ENCODE results near the gene RNASEL. TPM values are rescaled to one million over a fixed set of nuclear protein-coding genes. Genes with fewer than 3 reads are reported as not detected.

The RNASEL gene
- total RNA-seq, 1 donor from 2014 or later = 4.2 TPM

DNA sequence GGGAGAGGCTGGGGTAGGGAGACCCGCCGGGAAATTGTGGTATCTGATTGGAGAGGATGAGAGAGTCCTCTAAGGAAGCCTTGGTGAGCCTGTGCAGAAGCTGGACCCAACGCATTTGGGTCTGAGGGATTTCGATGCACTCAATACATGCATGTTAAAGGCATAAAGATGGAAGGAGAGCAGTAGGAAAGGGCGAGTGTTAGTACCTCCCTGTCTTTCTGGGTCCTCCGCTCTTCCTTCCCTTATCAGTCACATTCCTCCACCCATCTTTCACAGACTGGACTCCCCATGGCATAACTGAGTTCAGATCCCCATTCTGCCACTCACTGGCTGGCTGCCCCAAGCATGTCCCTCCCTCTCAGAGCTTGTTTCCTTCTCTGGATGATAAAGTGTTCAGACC is 7.9 kb upstream of the RNASEL start:
- Mint-ChIP-seq H3K27me3 (peaks cover 8% of the 10 kb centered on the region), H3K4me1 (ENCODE audit: low read depth) (peaks cover 10% of the 10 kb centered on the region), H3K9me3 (ENCODE audit: low read depth) (no peaks in the 10 kb centered on the region), H3K36me3 (ENCODE audit: insufficient read depth) (no peaks in the 10 kb centered on the region), H3K27ac (no peak overlapping the region), H3K4me3 (ENCODE audit: low read depth) (no peak overlapping the region)
- DNase-seq (ENCODE audit: low spot score, unreplicated experiment) = no peak
- TF ChIP-seq, protein P1, sequence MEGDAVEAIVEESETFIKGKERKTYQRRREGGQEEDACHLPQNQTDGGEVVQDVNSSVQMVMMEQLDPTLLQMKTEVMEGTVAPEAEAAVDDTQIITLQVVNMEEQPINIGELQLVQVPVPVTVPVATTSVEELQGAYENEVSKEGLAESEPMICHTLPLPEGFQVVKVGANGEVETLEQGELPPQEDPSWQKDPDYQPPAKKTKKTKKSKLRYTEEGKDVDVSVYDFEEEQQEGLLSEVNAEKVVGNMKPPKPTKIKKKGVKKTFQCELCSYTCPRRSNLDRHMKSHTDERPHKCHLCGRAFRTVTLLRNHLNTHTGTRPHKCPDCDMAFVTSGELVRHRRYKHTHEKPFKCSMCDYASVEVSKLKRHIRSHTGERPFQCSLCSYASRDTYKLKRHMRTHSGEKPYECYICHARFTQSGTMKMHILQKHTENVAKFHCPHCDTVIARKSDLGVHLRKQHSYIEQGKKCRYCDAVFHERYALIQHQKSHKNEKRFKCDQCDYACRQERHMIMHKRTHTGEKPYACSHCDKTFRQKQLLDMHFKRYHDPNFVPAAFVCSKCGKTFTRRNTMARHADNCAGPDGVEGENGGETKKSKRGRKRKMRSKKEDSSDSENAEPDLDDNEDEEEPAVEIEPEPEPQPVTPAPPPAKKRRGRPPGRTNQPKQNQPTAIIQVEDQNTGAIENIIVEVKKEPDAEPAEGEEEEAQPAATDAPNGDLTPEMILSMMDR (IDR thresholded peaks at IDR 0.05; ENCODE audit: unreplicated experiment) = no peak

- Mint-ChIP-seq H3K27me3 (peaks cover 8% of the 10 kb centered on the region), H3K4me3 (ENCODE audit: low read depth) (no peak overlapping the region), H3K27ac (no peak overlapping the region), H3K4me1 (ENCODE audit: low read depth) (peaks cover 10% of the 10 kb centered on the region), H3K36me3 (ENCODE audit: insufficient read depth) (no peaks in the 10 kb centered on the region), H3K9me3 (ENCODE audit: low read depth) (no peaks in the 10 kb centered on the region)
- TF ChIP-seq, protein P1 (IDR thresholded peaks at IDR 0.05; ENCODE audit: unreplicated experiment) = peak; percentile 85
- peak; percentile 47 for DNase-seq (ENCODE audit: low spot score, unreplicated experiment)
Observed at GRCh38 chr1:182595641-182596240, 6.7 kb upstream of the RNASEL start.

DNA sequence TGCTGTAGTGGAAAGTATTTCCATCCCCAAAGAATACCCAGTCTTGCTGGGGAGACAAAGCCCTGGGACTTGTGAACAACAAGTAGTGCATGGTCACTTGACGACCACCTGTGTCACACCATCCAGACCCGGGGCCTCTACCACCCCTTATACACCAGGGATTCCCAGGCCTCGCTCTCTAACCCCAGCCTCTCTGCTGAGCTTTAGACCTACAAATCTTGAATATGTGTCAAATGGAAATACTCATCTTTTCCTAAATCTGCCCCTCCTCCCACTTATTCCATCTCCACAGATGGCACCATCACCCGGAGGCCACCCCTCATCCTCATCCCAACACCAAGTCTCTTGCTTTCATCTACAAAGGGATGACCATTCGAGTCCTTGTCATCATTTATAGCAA is 875 bp upstream of the RNASEL start:
- Mint-ChIP-seq H3K36me3 (ENCODE audit: insufficient read depth) (no peaks in the 10 kb centered on the region), H3K4me1 (ENCODE audit: low read depth) (peaks cover 10% of the 10 kb centered on the region), H3K27ac (no peak overlapping the region), H3K4me3 (ENCODE audit: low read depth) (peak overlapping the region; percentile 17), H3K27me3 (no peaks in the 10 kb centered on the region), H3K9me3 (ENCODE audit: low read depth) (no peaks in the 10 kb centered on the region)
- TF ChIP-seq, protein P1 (IDR thresholded peaks at IDR 0.05; ENCODE audit: unreplicated experiment) = no peak
- DNase-seq (ENCODE audit: low spot score, unreplicated experiment) = no peak

DNA sequence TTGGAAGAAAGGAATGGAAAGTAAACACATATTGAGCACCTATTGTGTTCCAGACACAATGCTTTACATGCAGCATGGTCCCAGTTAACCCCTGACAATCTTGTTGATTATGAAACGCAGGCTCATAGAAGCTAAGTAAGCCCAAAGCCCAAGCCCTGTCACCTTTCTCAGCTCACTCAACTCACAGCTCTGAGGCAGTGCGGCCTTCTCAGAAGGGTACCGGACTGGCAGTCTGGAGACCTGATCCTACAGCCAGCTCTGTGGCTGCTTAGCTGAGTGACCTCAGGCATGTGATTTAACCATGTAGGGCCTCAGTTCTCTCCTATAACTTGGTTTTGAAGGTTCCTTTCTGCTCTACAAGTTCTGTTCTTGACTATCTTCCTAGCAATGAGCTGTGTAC is 464 bp upstream of the RNASEL start:
- Mint-ChIP-seq H3K27ac (no peak overlapping the region), H3K4me1 (ENCODE audit: low read depth) (peaks cover 10% of the 10 kb centered on the region), H3K36me3 (ENCODE audit: insufficient read depth) (no peaks in the 10 kb centered on the region), H3K4me3 (ENCODE audit: low read depth) (peak overlapping the region; percentile 95), H3K27me3 (no peaks in the 10 kb centered on the region), H3K9me3 (ENCODE audit: low read depth) (no peaks in the 10 kb centered on the region)
- TF ChIP-seq, protein P1 (IDR thresholded peaks at IDR 0.05; ENCODE audit: unreplicated experiment) = no peak
- DNase-seq (ENCODE audit: low spot score, unreplicated experiment) = no peak

GRCh38 chr1:182587666-182588499 is 1.2 kb downstream of the RNASEL start:
- no peaks in the 10 kb centered on the region for H3K27me3 Mint-ChIP-seq
- peaks cover 10% of the 10 kb centered on the region for H3K4me1 Mint-ChIP-seq (ENCODE audit: low read depth)
- no peak for DNase-seq (ENCODE audit: low spot score, unreplicated experiment)
- no peaks in the 10 kb centered on the region for H3K36me3 Mint-ChIP-seq (ENCODE audit: insufficient read depth)
- TF ChIP-seq, protein P1 (IDR thresholded peaks at IDR 0.05; ENCODE audit: unreplicated experiment) = no peak
- H3K4me3 Mint-ChIP-seq (ENCODE audit: low read depth) = peak overlapping the region; percentile 95
- H3K27ac Mint-ChIP-seq = peak overlapping the region; percentile 96
- H3K9me3 Mint-ChIP-seq (ENCODE audit: low read depth) = no peaks in the 10 kb centered on the region
